Measurements from ENCODE around the gene PAX3.

GRCh38 chr2:222261504-222261903, 37.3 kb downstream of the PAX3 start:
- TF ChIP-seq CTCF (IDR thresholded peaks at IDR 0.05; ENCODE audit: low read depth, low read length) = no peak
- TF ChIP-seq EZH2phosphoT487 (IDR thresholded peaks at IDR 0.05; ENCODE audit: low read depth) = no peak

Data from OCI-LY3 (cell line).